HG03378 (cell line): ENCODE data around the gene NUP35.
"Not testable (repeated sequence)": the region's sequence is repeated elsewhere in the genome, so short reads cannot be mapped to it uniquely, and the experiment has no call there.

Source experiments
- ATAC-seq: cut with Tn5 transposase; IDR thresholded peaks from one replicate; pipeline ENCODE4 v1.9.1; 2021; ENCODE audit warnings: mild to moderate bottlenecking, moderate library complexity; ENCODE audit not compliant: unreplicated experiment

NUP35 gene

GRCh38 chr2:183126635-183127034 lies 2.4 kb downstream of the NUP35 start:
- ATAC-seq, result no peak

DNA sequence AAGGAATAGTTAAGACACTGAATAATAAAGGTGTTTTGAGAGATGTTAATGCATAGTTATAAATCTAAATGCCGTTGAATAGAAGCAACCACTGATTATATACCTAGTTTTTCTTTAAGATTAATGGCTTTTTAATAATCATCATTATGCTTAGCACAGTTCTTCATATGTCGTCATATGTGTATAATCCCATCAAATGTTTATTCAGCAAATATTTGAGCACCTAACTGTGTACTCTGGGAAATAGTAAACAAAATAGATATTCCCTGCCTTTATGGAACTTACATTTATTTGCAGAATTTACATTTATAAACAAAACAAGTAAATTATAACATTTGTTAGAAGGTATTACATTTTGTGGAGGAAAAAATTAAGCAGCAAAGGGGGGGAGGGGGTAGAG lies 9.8 kb downstream of the NUP35 start:
- ATAC-seq, result no peak

- no peak for ATAC-seq
Measured at GRCh38 chr2:183148955-183149354, 24.7 kb downstream of the NUP35 start.

GRCh38 chr2:183149489-183149888 lies 25.2 kb downstream of the NUP35 start:
- ATAC-seq, result no peak

GRCh38 chr2:183152280-183152679 lies 28.0 kb downstream of the NUP35 start:
- not testable (repeated sequence) for ATAC-seq

DNA sequence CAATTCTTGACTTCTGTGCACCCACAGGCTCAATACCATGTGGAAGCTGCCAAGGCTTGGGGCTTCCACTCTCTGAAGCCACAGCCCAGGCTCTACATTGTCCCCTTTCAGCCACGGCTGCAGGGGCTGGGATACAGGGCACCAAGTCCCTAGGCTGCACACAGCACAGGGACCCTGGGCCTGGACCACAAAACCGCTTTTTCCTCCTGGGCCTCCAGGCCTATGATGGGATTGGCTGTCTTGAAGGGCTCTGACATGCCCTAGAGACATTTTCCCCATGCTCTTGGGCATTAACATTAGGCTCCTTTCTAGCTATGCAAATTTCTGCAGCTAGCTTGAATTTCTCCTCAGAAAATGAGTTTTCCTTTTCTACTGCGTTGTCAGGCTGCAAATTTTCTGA lies 29.7 kb downstream of the NUP35 start:
- no peak for ATAC-seq

GRCh38 chr2:183154772-183155171 lies 30.5 kb downstream of the NUP35 start:
- ATAC-seq, result not testable (repeated sequence)

DNA sequence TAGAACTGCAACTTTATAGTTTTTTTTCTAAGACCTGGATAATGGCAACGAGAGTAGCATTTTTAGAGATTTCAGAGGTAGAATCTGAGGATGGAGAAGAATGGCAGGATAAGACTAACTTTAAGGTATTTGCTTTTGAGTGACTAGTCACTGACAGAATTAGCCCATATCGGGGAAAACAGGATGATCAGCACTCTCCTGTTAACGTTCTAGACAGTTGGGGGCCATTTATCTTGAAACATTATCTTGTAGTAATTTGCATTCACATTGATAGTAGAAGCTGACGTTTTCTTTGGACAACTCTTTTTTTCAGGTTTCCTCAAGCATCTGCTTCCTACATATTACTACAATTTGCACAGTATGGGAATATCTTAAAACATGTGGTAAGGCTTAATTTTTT lies 32.9 kb downstream of the NUP35 start:
- no peak for ATAC-seq

GRCh38 chr2:183162362-183162761 lies 38.1 kb downstream of the NUP35 start:
- no peak for ATAC-seq

DNA sequence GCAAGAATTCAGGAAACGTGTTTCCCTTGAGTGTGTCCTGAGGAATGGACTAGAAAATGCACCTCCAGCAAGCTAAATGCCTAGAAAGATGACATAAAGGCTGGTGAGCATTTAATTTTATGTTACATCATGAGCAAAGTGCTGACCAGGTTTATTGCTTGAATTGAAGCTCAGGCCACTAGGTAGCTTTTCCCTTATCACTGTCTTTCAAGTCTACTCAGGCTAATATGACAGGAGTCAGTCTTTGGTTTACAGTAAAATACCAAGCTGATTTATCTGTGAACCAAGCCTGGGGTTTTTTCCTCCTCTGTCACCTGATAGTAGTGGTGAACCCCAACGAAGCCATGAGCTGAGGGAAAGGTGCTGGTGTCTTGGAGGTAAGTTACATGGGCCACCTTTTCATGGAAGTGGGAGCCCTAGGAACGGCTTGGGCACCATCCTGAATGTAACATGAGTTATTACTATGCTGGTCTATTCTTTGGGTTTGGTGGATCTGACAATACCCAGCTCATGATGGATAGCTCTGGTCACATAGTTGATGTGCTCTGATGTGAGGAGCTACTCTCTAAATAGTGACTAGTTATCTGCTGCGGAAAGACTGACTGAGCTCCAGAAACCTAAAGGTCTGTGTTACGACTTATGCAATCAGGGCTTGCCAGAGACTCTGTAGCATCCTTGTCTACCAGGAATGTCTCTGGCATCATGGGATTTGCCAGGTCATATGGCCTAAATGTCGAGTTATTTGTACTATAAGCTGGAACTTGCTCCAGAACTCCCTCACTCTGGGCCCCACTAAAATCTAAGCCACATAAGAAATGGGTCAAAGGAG lies 39.8 kb downstream of the NUP35 start:
- no peak for ATAC-seq

DNA sequence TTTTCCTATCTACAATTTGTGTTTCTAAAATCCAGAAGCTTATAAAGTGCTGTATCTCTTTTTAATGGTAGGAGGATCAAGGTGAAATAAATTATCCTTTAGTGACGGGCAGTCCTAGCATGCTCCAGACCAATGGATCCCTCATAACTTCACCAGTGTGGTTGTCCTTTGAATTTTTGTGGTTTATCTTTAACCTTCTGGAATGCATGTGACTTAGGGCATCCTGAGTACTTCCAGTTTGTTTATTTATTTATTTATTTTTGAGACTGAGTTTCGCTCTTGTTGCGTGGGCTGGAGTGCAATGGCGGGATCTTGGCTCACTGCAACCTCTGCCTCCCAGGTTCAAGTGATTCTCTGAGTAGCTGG lies 40.4 kb downstream of the NUP35 start:
- no peak for ATAC-seq

GRCh38 chr2:183166210-183166609 lies 42.0 kb downstream of the NUP35 start:
- no peak for ATAC-seq

GRCh38 chr2:183166976-183167375 lies 42.7 kb downstream of the NUP35 start:
- not testable (repeated sequence) for ATAC-seq

- no peak for ATAC-seq
Measured at GRCh38 chr2:183172220-183172887, 48.1 kb downstream of the NUP35 start.

DNA sequence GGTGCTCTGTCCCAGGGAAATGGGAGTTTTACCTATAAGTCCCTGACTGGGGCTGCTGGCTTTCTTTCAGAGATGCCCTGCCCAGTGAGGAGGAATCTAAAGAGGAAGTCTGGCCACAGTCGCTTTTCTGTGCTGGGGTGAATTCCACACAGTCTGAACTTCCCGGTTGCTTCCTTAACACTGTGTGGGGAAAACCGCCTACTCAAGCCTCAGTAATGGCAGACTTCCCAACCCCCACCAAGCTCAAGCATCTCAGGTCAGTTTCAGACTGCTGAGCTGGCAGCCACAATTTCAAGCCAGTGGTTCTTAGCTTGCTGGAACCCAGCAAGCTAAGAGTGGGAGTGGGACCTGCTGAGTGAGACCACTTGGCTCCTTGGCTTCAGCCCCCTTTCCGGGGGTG lies 54.9 kb downstream of the NUP35 start:
- no peak for ATAC-seq

DNA sequence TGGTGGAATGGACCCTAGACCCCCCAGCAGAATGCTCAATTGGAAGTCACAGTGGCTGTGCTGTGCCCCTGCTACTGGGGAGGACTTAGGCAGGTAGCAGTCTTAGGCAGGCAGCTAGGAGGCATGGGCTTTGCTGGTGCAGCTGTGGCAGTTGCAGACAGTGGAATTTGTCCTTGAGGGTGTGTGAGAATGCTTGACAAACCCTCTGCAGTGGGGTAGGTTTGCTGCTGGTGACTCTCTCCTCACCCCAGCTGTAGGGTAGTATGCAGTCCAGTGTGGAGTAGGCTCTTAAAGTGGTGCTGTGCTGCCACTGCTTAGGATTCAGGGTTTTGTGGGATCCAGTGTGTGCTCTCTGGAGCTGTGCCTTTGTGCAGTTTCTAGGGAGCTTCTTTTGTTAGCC lies 61.3 kb downstream of the NUP35 start:
- no peak for ATAC-seq

DNA sequence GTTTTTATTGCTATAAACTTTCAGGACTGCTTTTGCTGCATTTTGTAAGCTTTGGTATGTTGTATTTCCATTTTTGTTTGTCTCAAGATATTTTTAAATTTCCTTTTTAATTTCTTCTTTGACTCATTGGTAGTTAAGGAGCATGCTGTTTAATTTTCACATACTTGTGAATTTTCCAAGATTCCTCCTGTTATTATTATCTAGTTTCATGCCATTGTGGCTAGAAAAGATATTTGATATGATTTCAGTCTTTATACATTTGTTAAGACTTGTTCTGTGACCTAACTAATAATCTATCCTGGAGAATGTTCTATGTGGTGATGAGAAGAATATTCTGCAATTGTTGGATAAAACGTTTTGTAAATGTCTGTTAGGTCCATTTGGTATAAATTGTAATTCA lies 62.1 kb downstream of the NUP35 start:
- ATAC-seq, result no peak

- ATAC-seq, result no peak
Measured at GRCh38 chr2:183186766-183187165, 62.5 kb downstream of the NUP35 start.

DNA sequence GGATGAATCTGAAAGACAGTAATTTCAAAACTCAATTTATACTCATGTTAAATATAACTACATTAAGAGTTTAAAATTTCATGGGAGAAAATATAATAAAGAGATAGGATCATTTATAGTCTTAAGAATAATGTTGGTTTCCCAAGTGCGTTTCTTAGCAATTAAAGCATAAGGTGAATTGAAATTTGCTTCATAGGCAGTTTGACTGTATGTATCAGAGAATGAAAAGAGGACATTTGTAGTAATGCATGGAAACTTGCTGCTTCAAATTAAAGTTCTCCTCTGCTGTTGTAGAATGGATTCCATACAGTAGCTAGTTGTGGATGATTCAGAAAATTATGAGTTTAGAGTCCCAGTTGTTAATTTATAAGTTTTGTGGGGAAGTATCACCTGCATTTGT lies 68.1 kb downstream of the NUP35 start:
- ATAC-seq, result no peak

DNA sequence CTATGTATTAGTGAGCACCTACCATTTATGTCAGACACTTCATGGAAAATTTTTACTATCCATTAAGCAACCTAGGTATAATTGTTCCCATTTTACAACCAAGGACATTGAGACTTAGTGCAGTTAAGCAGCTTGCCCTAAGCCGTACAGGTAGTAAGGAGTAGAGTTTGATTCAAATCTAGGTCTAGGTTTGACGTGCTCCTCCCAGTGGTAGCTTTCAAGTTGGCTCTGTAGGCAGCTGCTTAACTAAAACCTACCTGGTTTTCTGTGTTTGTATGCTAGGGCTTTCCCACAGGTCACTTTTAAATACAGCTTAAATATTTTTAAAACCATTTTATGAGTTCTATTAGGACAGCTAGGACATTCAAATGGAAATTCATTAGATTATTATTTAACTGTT lies 69.7 kb downstream of the NUP35 start:
- no peak for ATAC-seq

- no peak for ATAC-seq
Measured at GRCh38 chr2:183195397-183195796, 71.2 kb downstream of the NUP35 start.

DNA sequence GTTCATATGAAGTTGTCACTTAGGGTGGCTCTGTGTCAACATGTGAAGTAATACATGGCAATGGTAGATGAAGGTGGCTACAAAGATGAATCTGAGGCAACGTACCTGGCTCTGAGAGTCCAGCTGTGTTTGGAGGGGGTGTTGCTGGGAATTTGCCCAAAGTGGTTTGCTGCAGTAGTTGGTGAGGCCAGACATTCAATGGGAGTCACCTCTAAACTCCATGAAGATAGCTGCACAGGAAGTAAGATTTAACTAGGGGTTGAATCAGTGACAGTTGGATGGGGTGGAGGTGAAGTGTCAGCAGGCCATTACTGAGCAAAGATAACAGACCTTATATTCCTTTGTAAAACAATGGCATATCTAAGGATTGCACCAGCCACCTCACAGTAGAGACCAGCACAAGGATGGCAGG lies 71.8 kb downstream of the NUP35 start:
- ATAC-seq, result no peak

DNA sequence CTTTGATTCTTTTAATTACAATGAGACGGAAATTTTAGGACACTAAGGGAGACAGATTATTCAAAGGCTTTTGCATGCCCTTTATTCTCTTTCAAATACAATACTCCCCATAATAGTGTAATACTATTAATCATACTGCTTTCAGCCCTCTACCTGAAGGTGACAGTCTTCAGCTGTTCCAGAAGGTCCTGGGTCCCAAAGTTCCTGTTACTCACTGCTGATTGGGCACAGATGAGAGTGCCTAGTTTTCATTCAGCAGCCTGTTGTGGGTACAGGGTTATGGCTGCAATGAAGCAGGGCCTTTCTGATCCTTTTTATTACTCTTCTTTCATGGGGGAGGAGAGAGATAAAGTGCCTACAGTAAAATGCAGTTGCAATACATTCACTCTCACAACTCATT lies 80.2 kb downstream of the NUP35 start:
- no peak for ATAC-seq
